Measurements from ENCODE around the gene CCDC88B. TPM values are rescaled to one million over a fixed set of nuclear protein-coding genes. Genes with fewer than 3 reads are reported as not detected.

CCDC88B gene
- total and polyA plus RNA-seq, 7 donors, result 1.4 to 3.6 (median 2.6) TPM

GRCh38 chr11:64296236-64296635, 43.8 kb upstream of the CCDC88B start:
- 40 to 52% (median 45%) methylated on average over 1 of the region's 1 CpG for WGBS, 3 donors
- no peaks in the 10 kb centered on the region for H3K36me3 ChIP-seq (ENCODE audit: insufficient read depth in 1 of 2, low read depth in 1 of 2)
- intact Hi-C loops (cut with DNase I), result no loop called here
- H3K4me1 ChIP-seq, result peaks cover 30% of the 10 kb centered on the region
- no peak overlapping the region for H3K4me3 ChIP-seq
- DNase-seq, result no peak
- ATAC-seq, result no peak
- peaks cover 0 to 90% (median 46%) of the 10 kb centered on the region in 3 donors for H3K27me3 ChIP-seq (ENCODE audit: insufficient read depth in 3 of 3, low read length in 2 of 3)
- H3K9me3 ChIP-seq, result no peaks in the 10 kb centered on the region
- no peak overlapping the region for H3K27ac ChIP-seq
- TF ChIP-seq, protein P1, sequence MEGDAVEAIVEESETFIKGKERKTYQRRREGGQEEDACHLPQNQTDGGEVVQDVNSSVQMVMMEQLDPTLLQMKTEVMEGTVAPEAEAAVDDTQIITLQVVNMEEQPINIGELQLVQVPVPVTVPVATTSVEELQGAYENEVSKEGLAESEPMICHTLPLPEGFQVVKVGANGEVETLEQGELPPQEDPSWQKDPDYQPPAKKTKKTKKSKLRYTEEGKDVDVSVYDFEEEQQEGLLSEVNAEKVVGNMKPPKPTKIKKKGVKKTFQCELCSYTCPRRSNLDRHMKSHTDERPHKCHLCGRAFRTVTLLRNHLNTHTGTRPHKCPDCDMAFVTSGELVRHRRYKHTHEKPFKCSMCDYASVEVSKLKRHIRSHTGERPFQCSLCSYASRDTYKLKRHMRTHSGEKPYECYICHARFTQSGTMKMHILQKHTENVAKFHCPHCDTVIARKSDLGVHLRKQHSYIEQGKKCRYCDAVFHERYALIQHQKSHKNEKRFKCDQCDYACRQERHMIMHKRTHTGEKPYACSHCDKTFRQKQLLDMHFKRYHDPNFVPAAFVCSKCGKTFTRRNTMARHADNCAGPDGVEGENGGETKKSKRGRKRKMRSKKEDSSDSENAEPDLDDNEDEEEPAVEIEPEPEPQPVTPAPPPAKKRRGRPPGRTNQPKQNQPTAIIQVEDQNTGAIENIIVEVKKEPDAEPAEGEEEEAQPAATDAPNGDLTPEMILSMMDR (IDR thresholded peaks at IDR 0.05), result no peak

DNA sequence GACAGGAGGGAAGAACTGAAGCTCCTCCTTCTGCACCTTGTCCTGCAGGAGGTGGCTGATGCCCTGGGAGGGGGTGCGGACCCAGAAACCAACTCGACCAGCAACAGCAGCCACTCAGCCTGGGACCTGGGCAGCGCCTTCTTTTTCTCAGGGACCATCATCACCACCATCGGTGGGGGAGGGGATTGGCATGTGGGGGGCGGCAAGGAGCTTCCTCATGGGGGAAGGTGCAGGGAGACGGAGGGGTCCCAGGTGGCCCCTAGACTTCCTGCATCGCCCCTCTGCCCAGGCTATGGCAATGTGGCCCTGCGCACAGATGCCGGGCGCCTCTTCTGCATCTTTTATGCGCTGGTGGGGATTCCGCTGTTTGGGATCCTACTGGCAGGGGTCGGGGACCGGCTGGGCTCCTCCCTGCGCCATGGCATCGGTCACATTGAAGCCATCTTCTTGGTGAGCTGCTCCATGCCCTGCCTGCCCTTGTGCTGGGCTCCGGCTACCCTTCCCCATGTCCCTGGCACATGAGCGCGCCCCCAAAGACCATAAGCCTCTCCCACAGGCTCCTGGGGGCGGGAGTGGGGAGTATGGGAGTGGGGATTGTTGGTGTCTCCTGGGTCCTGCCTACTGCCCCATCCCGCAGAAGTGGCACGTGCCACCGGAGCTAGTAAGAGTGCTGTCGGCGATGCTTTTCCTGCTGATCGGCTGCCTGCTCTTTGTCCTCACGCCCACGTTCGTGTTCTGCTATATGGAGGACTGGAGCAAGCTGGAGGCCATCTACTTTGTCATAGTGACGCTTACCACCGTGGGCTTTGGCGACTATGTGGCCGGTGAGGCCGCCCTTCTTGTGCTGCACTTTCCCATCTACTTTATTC, 42.9 kb upstream of the CCDC88B start:
- intact Hi-C loops (cut with DNase I), result no loop called here
- Histone ChIP-seq H3K27ac (no peak overlapping the region), H3K27me3 (ENCODE audit: insufficient read depth in 3 of 3, low read length in 2 of 3) (peaks cover 0 to 87% (median 40%) of the 10 kb centered on the region in 3 donors), H3K36me3 (ENCODE audit: insufficient read depth in 1 of 2, low read depth in 1 of 2) (no peaks in the 10 kb centered on the region), H3K4me1 (peaks cover 28% of the 10 kb centered on the region), H3K4me3 (no peak overlapping the region), H3K9me3 (no peaks in the 10 kb centered on the region)
- 17 to 22% (median 20%) methylated on average over 30 to 34 of the region's 34 CpGs for WGBS, 3 donors
- TF ChIP-seq, protein P1 (IDR thresholded peaks at IDR 0.05), result no peak
- DNase-seq (no peak), ATAC-seq (no peak)

GRCh38 chr11:64297699-64298358, 42.2 kb upstream of the CCDC88B start:
- TF ChIP-seq, protein P1 (IDR thresholded peaks at IDR 0.05), result no peak
- no peak for DNase-seq
- peaks cover 0 to 83% (median 32%) of the 10 kb centered on the region in 3 donors for H3K27me3 ChIP-seq (ENCODE audit: insufficient read depth in 3 of 3, low read length in 2 of 3)

DNA sequence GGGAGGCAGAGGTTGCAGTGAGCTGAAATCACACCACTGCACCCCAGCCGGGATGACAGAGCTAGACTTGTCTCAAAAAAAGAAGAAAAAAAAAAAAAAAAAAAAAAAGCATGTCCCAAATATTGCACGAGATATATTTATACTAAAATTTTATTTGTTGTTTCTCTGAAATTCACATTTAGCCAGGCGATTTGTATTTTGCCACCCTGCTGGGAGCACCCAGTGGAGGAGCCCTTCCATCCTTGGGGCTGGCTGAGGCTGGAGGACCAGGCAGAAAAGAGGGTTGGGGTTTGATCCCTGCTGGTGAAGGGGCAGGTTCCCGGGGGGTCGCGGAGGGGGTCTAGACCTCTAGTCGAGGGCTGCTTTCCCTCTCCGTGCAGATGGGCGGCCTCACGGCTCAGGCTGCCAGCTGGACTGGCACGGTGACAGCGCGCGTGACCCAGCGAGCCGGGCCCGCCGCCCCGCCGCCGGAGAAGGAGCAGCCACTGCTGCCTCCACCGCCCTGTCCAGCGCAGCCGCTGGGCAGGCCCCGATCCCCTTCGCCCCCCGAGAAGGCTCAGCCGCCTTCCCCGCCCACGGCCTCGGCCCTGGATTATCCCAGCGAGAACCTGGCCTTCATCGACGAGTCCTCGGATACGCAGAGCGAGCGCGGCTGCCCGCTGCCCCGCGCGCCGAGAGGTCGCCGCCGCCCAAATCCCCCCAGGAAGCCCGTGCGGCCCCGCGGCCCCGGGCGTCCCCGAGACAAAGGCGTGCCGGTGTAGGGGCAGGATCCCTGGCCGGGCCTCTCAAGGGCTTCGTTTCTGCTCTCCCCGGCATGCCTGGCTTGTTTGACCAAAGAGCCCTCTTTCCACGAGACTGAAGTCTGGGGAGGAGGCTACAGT, 40.8 kb upstream of the CCDC88B start:
- WGBS, 3 donors, result 3 to 9% (median 5%) methylated on average over 32 to 60 of the region's 60 CpGs
- intact Hi-C loops (cut with DNase I), result loop anchor here in 1 of 2 donors (2.0 kb wide), 1 partner anchor 94 kb away; no protein-coding TSS in a partner anchor
- DNase-seq (peak; percentile 73 to 86), ATAC-seq (peak; percentile 38 to 78 (median 64))
- Histone ChIP-seq H3K4me3 (peak overlapping the region; percentile 67), H3K36me3 (ENCODE audit: insufficient read depth in 1 of 2, low read depth in 1 of 2) (no peaks in the 10 kb centered on the region), H3K4me1 (peaks cover 29% of the 10 kb centered on the region), H3K27ac (no peak overlapping the region), H3K9me3 (no peaks in the 10 kb centered on the region), H3K27me3 (ENCODE audit: insufficient read depth in 3 of 3, low read length in 2 of 3) (peaks cover 0 to 70% (median 25%) of the 10 kb centered on the region in 3 donors)
- TF ChIP-seq, protein P1 (IDR thresholded peaks at IDR 0.05), result no peak

More at GRCh38 chr11:64297699-64298358, 42.2 kb upstream of the CCDC88B start:
- no peaks in the 10 kb centered on the region for H3K36me3 ChIP-seq (ENCODE audit: insufficient read depth in 1 of 2, low read depth in 1 of 2)
- intact Hi-C loops (cut with DNase I), result loop anchor here in 1 of 2 donors (2.0 kb wide), 1 partner anchor 93 kb away; no protein-coding TSS in a partner anchor
- WGBS, 3 donors, result 51 to 54% (median 52%) methylated on average over 18 of the region's 18 CpGs
- ATAC-seq, result no peak
- no peak overlapping the region for H3K27ac ChIP-seq
- H3K4me3 ChIP-seq, result no peak overlapping the region
- H3K4me1 ChIP-seq, result peaks cover 23% of the 10 kb centered on the region
- no peaks in the 10 kb centered on the region for H3K9me3 ChIP-seq

Data from psoas muscle (tissue), 8 donors.